Transverse colon (tissue), 4 donors: Measurements from ENCODE around the gene H19. TPM values are rescaled to one million over a fixed set of nuclear protein-coding genes. Genes with fewer than 3 reads are reported as not detected.

ENCODE experiments used
- DNase-seq: peaks from one replicate; pipeline ENCODE4 v3.0.0-alpha.2; 2019
- H3K27ac ChIP-seq, 4 donors: fragments of 200-600 bp; sonication (generic); 2 replicates each; pipeline ENCODE4 v1.5.1; 2016 to 2018; ENCODE audit warnings: inconsistent platforms in 4 of 4
- H3K27me3 ChIP-seq: fragments of 200-600 bp; sonication (generic); 2 replicates; pipeline ENCODE4 v1.5.1; 2017; ENCODE audit warnings: inconsistent platforms
- H3K36me3 ChIP-seq, 4 donors: fragments of 200-600 bp; sonication (generic); 2 replicates each; pipeline ENCODE4 v1.5.1; 2017 to 2019; ENCODE audit warnings: inconsistent platforms in 4 of 4
- H3K4me1 ChIP-seq, 4 donors: fragments of 200-600 bp; sonication (generic); 2 replicates each; pipeline ENCODE4 v1.5.1; 2017 to 2020; ENCODE audit warnings: inconsistent platforms in 4 of 4
- H3K4me3 ChIP-seq, 4 donors: fragments of 200-600 bp; sonication (generic); 1 replicate in 1 of 4; 2 replicates in 3 of 4; pipeline versions ENCODE4 v1.5.1 to v1.6.1; 2017 to 2019; ENCODE audit warnings: inconsistent platforms in 4 of 4
- H3K9me3 ChIP-seq, 2 donors: fragments of 200-600 bp; sonication (generic); 2 replicates each; pipeline ENCODE4 v1.5.1; 2017 to 2019; ENCODE audit warnings: inconsistent platforms in 2 of 2
- EP300 ChIP-seq: sonication (generic); formaldehyde crosslinking; IDR thresholded peaks from one replicate; pipeline ENCODE4 v1.6.1; 2017; ENCODE audit warnings: antibody characterized with exemption, low read depth
- POLR2A ChIP-seq: fragments of 450-650 bp; IDR thresholded peaks from one replicate; pipeline ENCODE4 v1.6.1; 2016; ENCODE audit warnings: antibody characterized with exemption, mild to moderate bottlenecking, moderate library complexity
- POLR2AphosphoS5 ChIP-seq, 3 donors: sonication (generic); formaldehyde crosslinking; IDR thresholded peaks; one replicate each; pipeline ENCODE4 v1.6.1; 2016; ENCODE audit warnings: antibody characterized with exemption in 3 of 3
- WGBS, 2 donors: methylation state at CpG; one replicate each; pipeline ENCODE4 v1.1.5; 2018; ENCODE audit warnings: low coverage in 1 of 2; 5-methylcytosine and 5-hydroxymethylcytosine counted together
- in situ Hi-C, 4 donors: fragments of 200-750 bp; cut with MboI; loops; one replicate each; pipeline versions ENCODE4 v1.15.0 to v1.15.1; 2017; ENCODE audit warnings: low sequenced_read_pairs in 3 of 4, low pct_ligation_motif_present in 1 of 4, low pct_unique_long_range_greater_than_20kb in 1 of 4
- intact Hi-C: fragments of 100-400 bp; cut with DNase I; formaldehyde crosslinking; loops from one replicate; pipeline ENCODE4 v1.15.1; 2023; ENCODE audit warnings: low total_unique reads
- total RNA-seq, 4 donors: library from RNA; depleted of rRNA; stranded (reverse); fragments of >200 nt; gene quantifications; one replicate each; pipeline ENCODE4 v1.1.0, GENCODE V29; 2016
- TF ChIP-seq, protein P1 (sequence below), 5 experiments: fragments of 200-600 bp in 3 of 5; fragments of 450-650 bp in 2 of 5; sonication (generic) in 3 of 5; IDR thresholded peaks; 1 replicate in 2 of 5; 2 replicates in 3 of 5; pipeline ENCODE4 v1.5.1; 2016 to 2017; ENCODE audit warnings: antibody characterized with exemption in 5 of 5, inconsistent platforms in 3 of 5, mild to moderate bottlenecking in 2 of 5, moderate library complexity in 1 of 5

The H19 gene
- total RNA-seq, 4 donors from 2014 or later, result 20.7 to 102 (median 24.7) TPM

DNA sequence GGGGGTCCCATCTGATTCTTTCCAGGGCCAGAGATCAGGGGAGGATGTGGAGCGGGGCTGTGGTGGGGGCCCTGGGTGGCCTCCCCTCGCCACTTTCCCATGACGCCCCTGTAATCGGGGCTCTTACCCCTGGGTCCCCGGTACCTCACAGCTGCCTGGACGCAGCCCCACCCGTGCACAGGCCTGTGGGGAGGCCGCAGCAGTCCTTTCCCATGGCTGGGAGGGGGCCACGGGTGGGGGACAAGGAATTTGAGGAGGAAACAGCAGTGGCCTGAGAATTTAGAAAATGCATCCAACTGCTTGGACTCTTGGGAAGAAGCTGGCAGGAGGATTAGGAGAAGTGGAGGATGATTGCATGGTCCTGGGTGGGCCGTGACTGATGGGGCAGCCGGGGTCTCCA lies 18.0 kb downstream of the H19 start:
- H3K27ac ChIP-seq, result no peak overlapping the region
- intact Hi-C loops, result no loop called here
- in situ Hi-C loops, result no loop called here
- no peak overlapping the region for H3K4me3 ChIP-seq
- no peaks in the 10 kb centered on the region for H3K4me1 ChIP-seq
- no peak for DNase-seq
- 59% methylated on average over 5 of the region's 11 CpGs; no CpG with 5 or more reads in 1 of the 2 donors for WGBS, 2 donors
- H3K27me3 ChIP-seq, result no peaks in the 10 kb centered on the region
- H3K9me3 ChIP-seq, result no peaks in the 10 kb centered on the region
- TF ChIP-seq POLR2A (no peak), POLR2AphosphoS5 (IDR thresholded peaks at IDR 0.05) (no peak), EP300 (no peak)
- TF ChIP-seq, protein P1, sequence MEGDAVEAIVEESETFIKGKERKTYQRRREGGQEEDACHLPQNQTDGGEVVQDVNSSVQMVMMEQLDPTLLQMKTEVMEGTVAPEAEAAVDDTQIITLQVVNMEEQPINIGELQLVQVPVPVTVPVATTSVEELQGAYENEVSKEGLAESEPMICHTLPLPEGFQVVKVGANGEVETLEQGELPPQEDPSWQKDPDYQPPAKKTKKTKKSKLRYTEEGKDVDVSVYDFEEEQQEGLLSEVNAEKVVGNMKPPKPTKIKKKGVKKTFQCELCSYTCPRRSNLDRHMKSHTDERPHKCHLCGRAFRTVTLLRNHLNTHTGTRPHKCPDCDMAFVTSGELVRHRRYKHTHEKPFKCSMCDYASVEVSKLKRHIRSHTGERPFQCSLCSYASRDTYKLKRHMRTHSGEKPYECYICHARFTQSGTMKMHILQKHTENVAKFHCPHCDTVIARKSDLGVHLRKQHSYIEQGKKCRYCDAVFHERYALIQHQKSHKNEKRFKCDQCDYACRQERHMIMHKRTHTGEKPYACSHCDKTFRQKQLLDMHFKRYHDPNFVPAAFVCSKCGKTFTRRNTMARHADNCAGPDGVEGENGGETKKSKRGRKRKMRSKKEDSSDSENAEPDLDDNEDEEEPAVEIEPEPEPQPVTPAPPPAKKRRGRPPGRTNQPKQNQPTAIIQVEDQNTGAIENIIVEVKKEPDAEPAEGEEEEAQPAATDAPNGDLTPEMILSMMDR (IDR thresholded peaks at IDR 0.05), result no peak
- no peaks in the 10 kb centered on the region for H3K36me3 ChIP-seq

DNA sequence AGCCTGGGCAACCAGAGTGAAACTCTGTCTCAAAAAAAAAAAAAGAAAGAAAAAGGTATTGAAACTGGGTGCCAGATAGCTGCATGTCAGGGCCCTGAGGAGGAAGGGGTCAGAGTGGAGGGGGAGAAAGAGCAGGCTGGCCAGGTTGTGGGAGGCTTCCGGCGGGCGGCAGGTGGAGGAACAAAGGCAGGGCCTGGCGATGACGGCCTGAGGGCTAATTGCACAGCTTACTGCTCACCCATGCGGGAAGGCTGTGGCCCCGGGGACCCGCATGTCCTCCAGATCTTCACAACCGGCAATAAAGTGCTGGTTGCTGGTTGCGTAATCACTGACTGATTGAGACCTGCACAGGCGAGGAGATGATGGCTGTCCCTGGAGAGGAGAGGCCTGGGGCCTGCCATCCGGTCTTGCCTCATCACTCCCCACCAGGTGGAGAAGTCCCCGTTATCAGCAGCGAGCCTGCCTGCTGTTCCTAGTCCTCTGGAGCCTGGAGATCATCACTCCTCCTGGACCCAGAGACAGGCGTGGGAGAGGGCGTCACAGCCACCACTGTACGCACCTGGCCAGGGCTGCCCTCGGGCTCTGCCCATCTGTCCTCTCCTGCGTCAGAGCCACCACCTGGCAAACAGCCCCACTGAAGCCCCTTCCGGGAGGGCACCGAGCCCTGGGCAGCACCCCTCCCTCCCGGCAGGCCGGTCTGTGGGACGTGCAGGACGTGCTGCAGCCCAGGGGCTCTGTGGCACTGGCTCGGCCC lies 18.7 kb downstream of the H19 start:
- TF ChIP-seq, protein P1 (IDR thresholded peaks at IDR 0.05), result no peak
- TF ChIP-seq POLR2A, result no peak
- TF ChIP-seq POLR2AphosphoS5 (IDR thresholded peaks at IDR 0.05), result no peak
- no peak for TF ChIP-seq EP300
- no peak for DNase-seq
- in situ Hi-C loops, result no loop called here
- Histone ChIP-seq H3K27ac (no peak overlapping the region), H3K4me1 (no peaks in the 10 kb centered on the region), H3K36me3 (no peaks in the 10 kb centered on the region), H3K27me3 (no peaks in the 10 kb centered on the region), H3K4me3 (no peak overlapping the region), H3K9me3 (no peaks in the 10 kb centered on the region)
- intact Hi-C loops, result no loop called here
- WGBS, 2 donors, result no CpG with 5 or more reads among the region's 26 CpGs

DNA sequence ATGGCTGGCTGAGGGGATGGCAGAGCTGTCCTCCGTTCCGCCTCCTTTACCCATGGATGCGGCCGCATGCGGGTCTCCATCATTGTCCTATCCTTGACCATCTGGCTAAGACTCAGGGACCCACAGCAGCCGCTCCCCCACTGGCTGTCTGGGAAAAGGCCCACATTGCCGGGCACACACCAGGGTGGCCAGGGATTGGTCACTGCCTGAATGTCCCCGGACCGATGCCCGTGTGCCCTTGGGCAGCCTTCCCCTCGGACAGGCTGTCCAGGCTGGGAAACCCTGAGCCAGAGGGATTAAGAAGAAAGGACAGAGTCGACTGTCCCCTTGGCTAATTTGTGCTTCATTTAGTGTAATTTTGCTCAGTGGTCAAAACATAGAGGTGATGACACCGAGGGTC lies 22.5 kb downstream of the H19 start:
- intact Hi-C loops (no loop called here), in situ Hi-C loops (no loop called here)
- WGBS, 2 donors, result no CpG with 5 or more reads among the region's 13 CpGs
- Histone ChIP-seq H3K4me3 (no peak overlapping the region), H3K36me3 (no peaks in the 10 kb centered on the region), H3K4me1 (no peaks in the 10 kb centered on the region), H3K27ac (no peak overlapping the region), H3K9me3 (no peaks in the 10 kb centered on the region), H3K27me3 (no peaks in the 10 kb centered on the region)
- DNase-seq, result no peak
- TF ChIP-seq POLR2AphosphoS5 (IDR thresholded peaks at IDR 0.05) (no peak), EP300 (no peak), POLR2A (no peak)
- TF ChIP-seq, protein P1 (IDR thresholded peaks at IDR 0.05), result no peak

DNA sequence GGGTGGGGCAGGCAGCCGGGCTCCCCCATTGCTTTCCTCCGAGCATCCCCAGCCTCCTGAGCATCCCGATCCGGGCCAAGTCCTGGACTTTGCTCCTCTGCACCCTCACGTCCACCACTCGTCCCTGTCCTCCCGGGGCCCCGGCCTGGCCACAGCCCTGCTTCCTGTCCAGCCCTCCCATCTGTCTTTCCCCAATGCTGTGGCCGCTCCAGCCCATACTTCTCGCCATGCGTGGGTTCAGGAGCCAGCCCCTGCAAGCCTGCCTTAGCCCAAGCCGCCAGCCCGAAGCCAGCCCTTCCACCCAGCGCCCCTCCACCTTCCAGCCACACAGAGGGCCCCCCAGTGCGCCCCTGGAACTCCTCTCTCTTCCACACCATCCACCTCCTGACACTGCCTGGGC lies 26.7 kb downstream of the H19 start:
- Histone ChIP-seq H3K27ac (no peak overlapping the region), H3K27me3 (no peaks in the 10 kb centered on the region), H3K9me3 (no peaks in the 10 kb centered on the region), H3K4me1 (no peaks in the 10 kb centered on the region), H3K4me3 (no peak overlapping the region), H3K36me3 (no peaks in the 10 kb centered on the region)
- TF ChIP-seq POLR2A, result no peak
- in situ Hi-C loops, result no loop called here
- intact Hi-C loops, result no loop called here
- 71% methylated on average over 14 of the region's 15 CpGs; no CpG with 5 or more reads in 1 of the 2 donors for WGBS, 2 donors
- DNase-seq, result no peak

DNA sequence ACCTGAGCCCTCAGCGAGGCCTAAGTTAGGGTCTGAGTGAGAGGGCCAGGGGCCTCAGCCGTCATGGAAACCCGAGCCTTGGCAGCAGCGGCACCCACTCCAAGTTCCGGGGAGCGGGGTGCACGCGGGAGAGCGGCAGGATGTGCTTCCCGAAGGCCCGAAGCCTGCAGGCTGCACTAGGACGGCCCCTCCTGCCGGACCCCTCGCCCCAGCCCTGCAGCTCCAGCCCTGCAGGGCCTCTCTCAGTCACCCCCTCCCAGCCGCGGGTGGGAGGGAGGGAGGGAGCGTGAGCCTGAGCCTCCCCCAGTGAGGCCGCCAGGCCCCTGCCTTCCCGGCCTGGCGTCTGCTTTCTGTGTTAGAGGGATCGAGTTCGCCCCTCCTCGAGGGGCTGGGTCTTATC lies 27.9 kb downstream of the H19 start:
- no peak overlapping the region for H3K27ac ChIP-seq
- no peaks in the 10 kb centered on the region for H3K27me3 ChIP-seq
- no peak for DNase-seq
- no peaks in the 10 kb centered on the region for H3K9me3 ChIP-seq
- TF ChIP-seq POLR2A, result no peak
- H3K4me3 ChIP-seq, result no peak overlapping the region
- H3K4me1 ChIP-seq, result no peaks in the 10 kb centered on the region
- no CpG with 5 or more reads among the region's 23 CpGs for WGBS, 2 donors
- H3K36me3 ChIP-seq, result no peaks in the 10 kb centered on the region
- in situ Hi-C loops, result no loop called here
- intact Hi-C loops, result no loop called here
